Posterior vena cava (tissue), 2 donors: Measurements from ENCODE around the gene MYO3B. TPM values are rescaled to one million over a fixed set of nuclear protein-coding genes. Genes with fewer than 3 reads are reported as not detected.
"Not testable (repeated sequence)": the region's sequence is repeated elsewhere in the genome, so short reads cannot be mapped to it uniquely, and the experiment has no call there.

Experiments used
- DNase-seq: peaks from one replicate; pipeline ENCODE4 v3.0.0-alpha.2; 2020; ENCODE audit warnings: low spot score
- intact Hi-C, 2 donors: fragments of 100-400 bp; cut with DNase I; formaldehyde crosslinking; loops; one replicate each; pipeline versions ENCODE4 v1.14.1 to v1.14.2; 2022 to 2023
- total RNA-seq, 2 donors: library from RNA; stranded (reverse); fragmentation: NEBNext Ultra II Directional; extraction: Animal tissue kit (Norgen Biotek cat#: 25700); gene quantifications; one replicate each; pipeline ENCODE4 v1.2.1, GENCODE V29; 2021
- donor health status: DM: yes; HTN: yes; CAD: no.
- donor health status: DM: yes; HTN: yes; CAD: no.

MYO3B gene
- total RNA-seq, 2 donors from 2014 or later: 0.05 TPM; not detected in 1

DNA sequence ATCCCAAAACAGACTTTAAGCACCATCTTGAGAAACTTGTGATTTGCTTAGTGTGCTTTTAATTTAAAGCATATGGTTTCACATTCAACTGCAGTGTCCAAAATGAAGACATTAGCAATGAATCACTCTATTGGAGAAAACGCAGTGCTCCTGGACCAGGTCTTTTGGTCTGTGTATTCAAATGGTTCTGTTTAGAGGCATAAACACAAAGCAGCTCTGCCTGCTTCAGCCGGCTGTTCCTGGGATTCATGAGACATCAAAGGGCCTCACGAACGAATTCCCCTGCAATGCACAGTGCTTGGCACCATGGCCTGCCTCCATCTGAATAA, 420.1 kb downstream of the MYO3B start:
- intact Hi-C loops: no loop called here
- DNase-seq: no peak

- intact Hi-C loops: no loop called here
- no peak for DNase-seq
Observed at GRCh38 chr2:170601489-170601888, 423.5 kb downstream of the MYO3B start.

DNA sequence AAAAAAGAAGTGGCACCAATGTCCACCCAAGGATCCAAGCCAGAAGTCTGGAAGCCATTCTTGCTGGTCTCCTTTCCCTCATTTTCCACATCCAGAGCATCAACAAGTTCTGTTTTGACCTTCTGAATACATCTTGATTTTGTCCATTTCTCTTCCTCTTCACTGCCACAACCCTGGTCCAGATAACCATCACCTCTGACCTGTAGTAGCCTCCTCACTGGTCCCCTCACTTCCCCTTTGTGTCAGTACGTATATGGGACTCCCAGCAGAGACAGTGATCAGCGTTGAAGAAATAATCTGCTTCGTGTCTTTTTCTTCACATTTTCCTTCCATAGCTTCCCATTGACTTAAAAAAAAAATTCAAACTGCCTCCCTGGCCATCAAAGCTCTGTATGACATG, 427.9 kb downstream of the MYO3B start:
- intact Hi-C loops: no loop called here
- DNase-seq: no peak

DNA sequence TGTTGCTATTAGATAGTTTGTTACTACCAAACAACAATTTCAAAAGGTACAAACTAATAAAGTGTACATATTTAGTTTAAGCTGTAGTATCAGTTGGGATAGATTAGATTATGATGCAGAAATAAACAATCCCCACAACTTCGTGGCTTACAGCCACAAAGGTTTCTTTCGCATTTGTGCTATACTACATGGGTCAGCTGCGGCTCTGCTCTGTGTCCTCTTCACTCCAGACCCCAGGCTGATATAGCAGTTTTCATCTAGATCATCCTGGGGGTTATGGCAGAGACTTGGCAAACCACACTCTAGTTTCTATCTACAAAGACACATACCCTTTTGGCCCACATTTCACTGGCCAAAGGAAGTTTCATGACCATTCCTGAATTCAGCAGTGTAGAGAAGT, 429.2 kb downstream of the MYO3B start:
- DNase-seq: no peak
- intact Hi-C loops: no loop called here

DNA sequence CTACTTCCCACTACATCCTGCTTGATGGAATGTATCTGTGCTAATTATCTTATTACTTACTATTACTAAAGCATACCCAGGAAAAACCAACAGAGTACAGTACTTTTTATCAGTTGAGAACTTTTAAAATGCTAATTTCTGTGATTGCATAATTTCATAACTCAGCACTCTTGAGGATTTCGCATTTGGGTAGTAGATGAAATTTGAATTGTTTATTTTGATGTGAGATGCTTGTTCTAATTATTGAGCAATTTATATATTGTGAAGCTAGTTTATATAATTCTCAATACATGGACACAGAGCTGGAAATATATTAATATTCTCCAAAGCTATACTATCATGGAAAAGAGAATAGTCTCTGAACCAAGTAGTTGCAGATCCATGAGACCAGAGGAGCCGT, 432.7 kb downstream of the MYO3B start:
- intact Hi-C loops: no loop called here
- DNase-seq: no peak

- intact Hi-C loops, DNase-seq: not testable (repeated sequence)
Observed at GRCh38 chr2:170618948-170619347, 441.0 kb downstream of the MYO3B start.

- DNase-seq, intact Hi-C loops: not testable (repeated sequence)
Observed at GRCh38 chr2:170635094-170635493, 457.1 kb downstream of the MYO3B start.

DNA sequence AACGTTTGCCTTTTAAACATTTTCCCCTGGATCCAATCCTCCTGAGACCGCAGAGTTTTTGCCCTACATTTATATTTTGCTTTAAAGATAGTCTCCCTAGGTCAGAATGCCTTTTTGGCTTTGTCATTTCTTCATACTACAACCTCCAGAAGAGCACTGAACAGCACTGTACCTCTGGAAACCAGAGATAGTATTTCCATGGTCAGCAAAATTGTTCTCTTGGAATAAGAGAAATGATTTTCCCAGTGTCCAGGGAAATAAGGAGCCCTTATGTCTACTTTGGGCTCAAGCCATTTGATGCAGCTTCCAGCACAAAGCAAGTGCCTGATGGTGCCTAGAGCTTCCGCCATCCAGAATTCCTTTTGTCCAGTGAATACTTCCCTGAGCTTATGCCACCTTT, 461.7 kb downstream of the MYO3B start:
- intact Hi-C loops: no loop called here
- no peak for DNase-seq

- intact Hi-C loops: no loop called here
Observed at GRCh38 chr2:170641961-170642360, 464.0 kb downstream of the MYO3B start.

GRCh38 chr2:170643346-170643745, 465.4 kb downstream of the MYO3B start:
- intact Hi-C loops: no loop called here
- no peak for DNase-seq

More at GRCh38 chr2:170641961-170642360, 464.0 kb downstream of the MYO3B start:
- no peak for DNase-seq

GRCh38 chr2:170647741-170648436, 469.9 kb downstream of the MYO3B start:
- DNase-seq: no peak
- intact Hi-C loops: no loop called here

DNA sequence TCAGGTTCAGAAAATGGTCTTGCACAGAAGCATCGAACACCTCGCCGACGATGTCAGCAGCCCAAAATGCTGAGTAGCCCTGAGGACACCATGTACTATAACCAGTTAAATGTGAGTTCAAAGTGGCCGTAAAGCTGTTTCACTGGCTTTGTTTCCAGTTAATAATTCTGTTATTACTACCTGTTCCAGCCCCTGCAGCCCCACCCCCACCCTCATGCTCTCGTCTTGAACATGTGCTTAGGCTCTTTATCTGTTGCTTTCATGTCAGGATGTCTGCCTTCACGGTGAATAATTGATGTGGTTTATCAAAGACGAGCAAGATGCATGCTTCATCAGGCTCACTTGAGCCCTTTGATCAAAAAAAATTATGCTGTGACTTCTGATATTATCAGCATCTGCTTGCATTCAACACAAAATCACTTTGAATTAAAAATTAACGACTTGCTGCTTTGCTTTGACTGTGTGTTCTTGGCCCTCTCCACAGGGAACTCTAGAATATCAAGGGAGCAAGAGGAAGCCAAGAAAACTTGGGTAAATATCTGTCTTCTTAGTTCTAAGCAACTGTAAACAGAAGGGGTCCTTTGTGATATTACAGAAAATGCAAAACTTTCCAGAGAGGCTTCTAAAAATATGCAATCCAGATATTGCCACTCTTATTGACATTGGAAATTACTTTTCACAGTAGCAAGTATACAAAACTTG, 473.8 kb downstream of the MYO3B start:
- no peak for DNase-seq
- intact Hi-C loops: no loop called here

DNA sequence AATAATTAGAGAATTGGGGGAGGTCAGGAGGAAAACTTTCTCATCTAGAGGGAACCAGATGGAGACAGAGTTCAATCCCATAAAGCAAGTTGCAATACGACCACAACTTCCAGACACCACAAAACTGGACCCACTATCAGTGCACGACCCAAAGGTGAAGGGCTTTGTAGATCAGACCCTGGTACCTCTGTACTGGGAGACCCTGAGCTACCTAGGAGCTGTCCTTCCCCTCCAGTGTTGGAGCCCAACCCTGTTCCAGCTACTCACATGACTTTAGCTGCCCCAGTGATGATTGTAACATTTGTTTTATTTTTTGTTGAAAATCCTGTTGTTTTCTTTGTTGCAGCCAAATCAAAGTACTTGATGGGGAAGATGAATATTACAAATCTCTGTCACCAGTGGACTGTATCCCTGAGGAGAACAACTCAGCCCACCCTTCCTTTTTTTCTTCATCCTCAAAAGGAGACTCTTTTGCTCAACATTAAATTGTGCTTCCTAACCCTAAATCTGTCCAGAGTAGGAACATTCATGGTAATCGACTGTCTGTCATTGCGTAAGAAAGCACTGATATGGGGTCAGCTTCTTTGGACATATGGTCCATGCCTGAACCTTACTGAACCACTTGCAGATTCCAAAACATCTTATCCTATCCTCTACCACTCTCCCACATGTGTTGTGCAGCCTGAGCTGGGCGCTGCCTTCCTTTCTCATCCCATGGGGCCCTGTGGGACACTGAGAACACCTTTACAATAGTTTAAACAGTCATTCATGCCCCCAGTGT, 474.9 kb downstream of the MYO3B start:
- intact Hi-C loops: no loop called here
- no peak for DNase-seq

DNA sequence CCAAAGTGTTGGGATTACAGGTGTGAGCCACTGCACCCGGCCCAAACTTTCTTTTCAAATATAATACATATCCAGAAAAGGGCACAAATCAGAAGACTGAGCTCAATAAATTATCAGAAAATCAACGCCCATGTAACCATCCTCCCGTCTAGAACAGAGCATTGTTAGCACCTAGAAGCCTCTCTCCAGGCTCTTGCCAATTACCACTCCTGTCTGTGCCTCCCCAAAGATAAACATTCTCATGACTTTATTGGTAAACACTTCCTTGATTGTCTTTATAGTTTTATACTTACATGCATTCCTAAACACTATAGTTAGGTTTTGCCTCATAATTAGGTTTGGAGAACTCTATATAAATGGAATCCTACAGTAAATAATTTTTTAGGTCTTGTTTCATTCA, 478.7 kb downstream of the MYO3B start:
- DNase-seq: no peak
- intact Hi-C loops: no loop called here

DNA sequence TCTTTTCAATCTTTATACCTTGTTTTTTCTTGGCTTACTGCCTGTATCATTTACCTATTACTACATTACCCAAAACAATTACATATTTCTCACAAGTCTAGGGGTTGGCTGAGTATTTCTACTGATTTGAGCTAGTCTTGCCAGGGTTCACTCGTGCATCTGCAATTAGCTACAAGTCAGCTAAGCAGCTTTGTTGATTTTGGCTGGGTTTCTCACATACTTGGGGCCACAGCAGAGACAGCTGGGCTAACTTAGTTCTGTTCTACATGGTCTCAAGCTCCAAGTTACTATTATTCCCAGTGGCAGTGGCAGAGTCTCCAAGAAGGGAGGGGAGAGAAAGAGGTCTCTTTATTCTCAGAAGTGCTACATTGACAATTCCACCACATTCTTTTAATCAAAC, 482.5 kb downstream of the MYO3B start:
- DNase-seq: no peak
- intact Hi-C loops: no loop called here

GRCh38 chr2:170665743-170666142, 487.8 kb downstream of the MYO3B start:
- DNase-seq: no peak
- intact Hi-C loops: no loop called here

DNA sequence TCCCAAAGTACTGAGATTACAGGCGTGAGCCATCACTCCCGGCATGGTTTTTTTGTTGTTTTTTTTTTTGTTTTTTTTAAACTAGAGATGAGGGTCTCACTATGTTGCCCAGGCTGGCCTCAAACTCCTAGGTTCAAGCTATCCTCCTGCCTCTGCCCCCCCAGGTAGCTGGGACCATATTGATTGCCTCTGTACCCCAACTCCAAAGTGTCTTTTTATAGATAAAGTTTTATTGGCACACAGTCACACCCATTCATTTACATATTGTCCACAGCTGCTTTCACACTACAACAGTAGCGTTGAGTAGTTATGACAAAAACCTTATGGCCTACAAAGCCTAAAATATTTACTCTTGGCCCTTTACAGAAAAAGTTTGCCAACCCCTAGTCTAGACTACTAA, 492.0 kb downstream of the MYO3B start:
- intact Hi-C loops: no loop called here
- no peak for DNase-seq

DNA sequence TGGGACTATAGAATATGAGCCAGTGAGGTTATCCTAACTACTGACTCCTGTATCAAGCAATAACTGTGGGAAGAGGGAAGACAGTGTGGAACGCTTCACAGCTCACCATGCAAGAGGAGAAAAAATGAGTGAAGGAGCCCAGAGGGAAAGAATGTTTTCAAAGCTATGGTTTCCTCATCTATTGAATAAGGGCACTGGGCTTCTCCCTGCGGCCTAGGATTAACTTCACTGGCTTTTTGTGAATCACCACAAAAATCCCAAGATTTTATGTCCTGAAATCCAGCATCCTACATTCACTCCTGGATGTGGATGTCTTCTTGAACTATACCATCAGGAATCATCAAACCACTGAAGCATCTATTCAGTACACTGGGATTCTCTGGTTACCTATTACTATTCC, 492.7 kb downstream of the MYO3B start:
- intact Hi-C loops: no loop called here
- DNase-seq: no peak

DNA sequence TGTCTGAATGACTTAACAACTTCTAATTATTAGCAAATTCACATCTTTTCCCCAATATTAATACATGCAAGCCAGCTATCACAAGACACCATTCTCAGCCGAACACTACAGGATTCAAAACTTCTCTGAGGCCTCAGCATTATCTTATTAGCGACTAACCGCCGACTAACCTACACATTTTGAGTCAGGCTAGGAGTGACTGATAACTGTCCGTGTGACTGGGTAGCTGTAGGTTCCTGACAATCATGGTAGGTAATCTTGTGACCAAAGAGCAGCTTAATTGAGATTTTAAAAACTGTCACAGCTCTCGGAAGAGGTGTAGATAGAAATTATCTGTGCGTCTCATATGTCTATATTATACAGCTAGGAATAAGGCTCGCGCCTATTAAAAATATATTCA, 493.1 kb downstream of the MYO3B start:
- DNase-seq: no peak
- intact Hi-C loops: no loop called here

GRCh38 chr2:170674282-170674681, 496.3 kb downstream of the MYO3B start:
- DNase-seq, intact Hi-C loops: not testable (repeated sequence)

- intact Hi-C loops: no loop called here
- no peak for DNase-seq
Observed at GRCh38 chr2:170675701-170676100, 497.8 kb downstream of the MYO3B start.
